IMR-90 (cell line): Measurements from ENCODE around the gene UBE2O. TPM values are rescaled to one million over a fixed set of nuclear protein-coding genes. Genes with fewer than 3 reads are reported as not detected.
A peak's percentile ranks its signal among the peaks of the same experiment; 100 is the strongest.

Source experiments
- ATAC-seq: fragments of 200-7000 bp; cut with Tn5 transposase; 2 replicates; pipeline ENCODE4 v1.9.1; 2020; ENCODE audit warnings: low read depth, mild to moderate bottlenecking, moderate library complexity
- BruUV-seq: library from RNA; stranded (reverse); fragments of 400-500 nt; replicated peaks from 2 replicates; lab custom pipeline; 2021; lab: Mats Ljungman, UMichigan
- CTCF ChIA-PET: fragments of 300-600 bp; formaldehyde crosslinking; extraction: SDS; loops from one replicate; lab custom pipeline; 2021; ENCODE audit warnings: antibody characterized with exemption; lab: Yijun Ruan, JAX
- POLR2A ChIA-PET: fragments of 300-600 bp; sonication (Branson Sonifier 250); formaldehyde crosslinking; loops from one replicate; lab custom pipeline; 2022; ENCODE audit warnings: antibody characterized with exemption; ENCODE audit not compliant: unreplicated experiment; lab: Charles Lee
- DNase-seq: peaks from one replicate; pipeline ENCODE4 v3.0.0; 2013
- H2AFZ ChIP-seq: replicated peaks from 2 replicates; pipeline ENCODE3; 2013; ENCODE audit warnings: low read length, mild to moderate bottlenecking; ENCODE audit not compliant: poor library complexity
- H2AK5ac ChIP-seq: 2 replicates; pipeline ENCODE4 v1.6.1; 2013; ENCODE audit warnings: low read depth, low read length, inconsistent platforms
- H2AK9ac ChIP-seq: replicated peaks from 2 replicates; pipeline ENCODE3; 2013; ENCODE audit warnings: mild to moderate bottlenecking, low read depth, low read length, moderate library complexity; ENCODE audit not compliant: poor library complexity
- H2BK120ac ChIP-seq: 2 replicates; pipeline ENCODE4 v1.6.1; 2013; ENCODE audit warnings: low read depth, low read length, inconsistent platforms
- H2BK15ac ChIP-seq: 3 replicates; pipeline ENCODE4 v1.6.1; 2013; ENCODE audit warnings: low read depth, low read length, inconsistent platforms
- H2BK20ac ChIP-seq: 2 replicates; pipeline ENCODE4 v1.6.1; 2013; ENCODE audit warnings: low read depth, mild to moderate bottlenecking, inconsistent platforms, low read length, moderate library complexity
- H2BK5ac ChIP-seq: 2 replicates; pipeline ENCODE4 v1.6.1; 2013; ENCODE audit warnings: mild to moderate bottlenecking, low read depth, low read length, inconsistent platforms; ENCODE audit not compliant: poor library complexity, severe bottlenecking
- H3K14ac ChIP-seq: replicated peaks from 2 replicates; pipeline ENCODE4 v1.6.1; 2013; ENCODE audit warnings: low read depth, low read length, inconsistent platforms
- H3K18ac ChIP-seq: 2 replicates; pipeline ENCODE4 v1.6.1; 2013; ENCODE audit warnings: low read depth, low read length, control low read depth
- H3K23ac ChIP-seq: 2 replicates; pipeline ENCODE4 v1.6.1; 2013; ENCODE audit warnings: low read depth, low read length, inconsistent platforms
- H3K27ac ChIP-seq: 2 replicates; pipeline ENCODE4 v1.5.1; 2013; ENCODE audit warnings: mild to moderate bottlenecking, control low read depth, low read length; ENCODE audit not compliant: insufficient read depth
- H3K27me3 ChIP-seq: 2 replicates; pipeline ENCODE4 v1.6.1; 2013; ENCODE audit warnings: low read length; ENCODE audit not compliant: control insufficient read depth, insufficient read depth
- H3K36me3 ChIP-seq: 2 replicates; pipeline ENCODE4 v1.6.1; 2013; ENCODE audit warnings: low read length, mixed read lengths; ENCODE audit not compliant: control insufficient read depth, insufficient read depth
- H3K4ac ChIP-seq: 2 replicates; pipeline ENCODE4 v1.6.1; 2013; ENCODE audit warnings: low read depth, low read length, inconsistent platforms
- H3K4me1 ChIP-seq: 2 replicates; pipeline ENCODE4 v1.6.1; 2013; ENCODE audit warnings: low read length, mixed read lengths; ENCODE audit not compliant: control insufficient read depth, insufficient read depth
- H3K4me2 ChIP-seq: 2 replicates; pipeline ENCODE4 v1.6.1; 2013; ENCODE audit warnings: low read depth, mild to moderate bottlenecking, control low read depth, low read length, moderate library complexity
- H3K4me3 ChIP-seq: 2 replicates; pipeline ENCODE4 v1.5.1; 2013; ENCODE audit warnings: low read depth, mild to moderate bottlenecking, control low read depth, low read length, moderate library complexity; ENCODE audit not compliant: insufficient read depth
- H3K56ac ChIP-seq: 2 replicates; pipeline ENCODE4 v1.6.1; 2013; ENCODE audit warnings: low read length, inconsistent platforms; ENCODE audit not compliant: insufficient read depth; ENCODE audit errors: extremely low read depth
- H3K79me1 ChIP-seq, 2 experiments: 2 replicates each; pipeline ENCODE4 v1.6.1; 2013; ENCODE audit warnings: low read length in 2 of 2, inconsistent platforms in 1 of 2, low read depth in 1 of 2
- H3K9ac ChIP-seq: 2 replicates; pipeline ENCODE4 v1.6.1; 2013; ENCODE audit warnings: low read depth, low read length, control low read depth
- H3K9me1 ChIP-seq: 2 replicates; pipeline ENCODE4 v1.6.1; 2013; ENCODE audit warnings: low read length, inconsistent platforms; ENCODE audit not compliant: insufficient read depth
- H3K9me3 ChIP-seq: 2 replicates; pipeline ENCODE4 v1.6.1; 2013; ENCODE audit warnings: low read length; ENCODE audit not compliant: control insufficient read depth, insufficient read depth
- H4K20me1 ChIP-seq: 2 replicates; pipeline ENCODE4 v1.6.1; 2013; ENCODE audit warnings: low read length, inconsistent platforms; ENCODE audit not compliant: insufficient read depth
- H4K5ac ChIP-seq: 2 replicates; pipeline ENCODE4 v1.6.1; 2013; ENCODE audit warnings: mild to moderate bottlenecking, low read depth, low read length, control low read depth
- H4K8ac ChIP-seq, 2 experiments: 2 replicates each; pipeline ENCODE4 v1.6.1; 2013; ENCODE audit warnings: low read depth in 2 of 2, low read length in 2 of 2, control low read depth in 1 of 2, inconsistent platforms in 1 of 2
- H4K91ac ChIP-seq: 2 replicates; pipeline ENCODE4 v1.6.1; 2013; ENCODE audit warnings: low read depth, low read length, inconsistent platforms; ENCODE audit not compliant: insufficient read depth
- BHLHE40 ChIP-seq: fragments of 150-350 bp; IDR thresholded peaks from 2 replicates; pipeline ENCODE4 v1.6.1; 2016; ENCODE audit warnings: mild to moderate bottlenecking, low read depth, low read length
- MXI1 ChIP-seq: IDR thresholded peaks from 2 replicates; pipeline ENCODE4 v1.6.1; 2012; ENCODE audit warnings: low read depth, mild to moderate bottlenecking, low read length, moderate library complexity, borderline replicate concordance
- NFE2L2 ChIP-seq: fragments of 150-350 bp; IDR thresholded peaks from 2 replicates; pipeline ENCODE4 v1.6.1; 2016; ENCODE audit warnings: low read depth, mild to moderate bottlenecking, low read length
- POLR2A ChIP-seq: IDR thresholded peaks from 2 replicates; pipeline ENCODE4 v1.6.1; 2012; ENCODE audit warnings: mild to moderate bottlenecking, low read depth, low read length
- RAD21 ChIP-seq: IDR thresholded peaks from 2 replicates; pipeline ENCODE4 v1.6.1; 2012; ENCODE audit warnings: low read length, improper control_type of control experiment
- SMC3 ChIP-seq: fragments of 150-350 bp; IDR thresholded peaks from 2 replicates; pipeline ENCODE4 v1.6.1; 2016; ENCODE audit warnings: low read depth, mild to moderate bottlenecking, antibody characterized with exemption, low read length, moderate library complexity
- WGBS, 2 experiments: methylation state at CpG; one replicate each; pipeline versions ENCODE4 v1.1.5 to v1.1.7; 2013; ENCODE audit warnings: missing lambda C conversion rate in 2 of 2; ENCODE audit not compliant: insufficient read length in 1 of 2; ENCODE audit errors: extremely low coverage in 2 of 2; 5-methylcytosine and 5-hydroxymethylcytosine counted together
- dilution Hi-C: fragments of 300-500 bp; cut with HindIII; formaldehyde crosslinking; loops from one replicate; pipeline ENCODE4 v1.14.3; 2018; ENCODE audit warnings: low sequenced_read_pairs; ENCODE audit not compliant: unreplicated experiment
- in situ Hi-C: fragments of 300-500 bp; cut with MboI; formaldehyde crosslinking; loops from 3 replicates; pipeline ENCODE4 v1.14.3; 2019; ENCODE audit warnings: low sequenced_read_pairs, inconsistent platforms, mixed read lengths
- intact Hi-C: fragments of 100-400 bp; cut with micrococcal nuclease; formaldehyde crosslinking; loops from 2 replicates; pipeline ENCODE4 v1.10.0; 2022
- polyA plus RNA-seq, 3 experiments: library from polyadenylated mRNA; depleted of rRNA; stranded (reverse); fragments of >200 nt; gene quantifications; 2 replicates each; pipeline ENCODE4 v1.2.3, GENCODE V29; 2012; ENCODE audit warnings: low replicate concordance in 1 of 3
- total RNA-seq: library from RNA; depleted of rRNA; stranded (reverse); fragments of >200 nt; gene quantifications from 2 replicates; pipeline ENCODE4 v1.2.3, GENCODE V29; 2012

Gene UBE2O
- total and polyA plus RNA-seq, 2 of the 4 experiments (the other 2 are of a cell fraction), result 17.6 TPM

DNA sequence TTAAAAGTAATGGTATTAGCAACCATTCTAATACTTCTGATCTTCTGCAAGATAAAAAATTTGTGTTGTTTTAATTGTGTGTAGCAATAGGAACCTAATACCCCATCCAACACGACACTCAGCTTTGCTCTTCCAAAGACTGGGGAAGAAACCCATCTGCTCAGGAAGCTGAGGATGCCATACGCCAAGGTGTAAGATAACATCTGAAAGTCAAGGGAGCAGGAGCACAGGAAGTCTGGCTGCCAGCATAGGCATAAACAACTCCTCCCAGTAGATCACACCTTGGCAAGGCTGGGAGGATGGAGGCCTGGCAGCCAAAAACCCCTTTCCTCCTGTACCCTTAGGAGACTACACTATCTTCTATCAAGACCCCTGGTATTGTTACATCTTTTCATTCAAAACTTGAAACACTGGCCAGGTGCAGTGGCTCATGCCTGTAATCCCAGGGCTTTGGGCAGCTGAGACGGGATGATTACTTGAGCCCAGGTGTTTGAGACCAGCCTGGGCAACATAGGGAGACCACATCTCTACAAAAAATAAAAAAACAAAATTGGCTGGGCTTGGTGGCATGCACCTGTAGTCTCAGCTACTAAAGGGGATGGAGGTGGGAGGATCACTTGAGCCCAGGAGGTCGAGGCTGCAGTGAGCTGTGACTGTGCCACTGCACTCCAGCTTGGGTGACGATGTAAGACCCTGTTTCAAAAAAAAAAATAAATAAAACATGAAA, 74.2 kb downstream of the UBE2O start:
- intact Hi-C loops, result no loop called here
- Histone ChIP-seq H3K9ac (no peak overlapping the region), H3K27me3 (no peaks in the 10 kb centered on the region), H4K5ac (no peak overlapping the region), H3K4me1 (peaks cover 8% of the 10 kb centered on the region; the same call in 1 of the 2 replicates), H3K36me3 (no peaks in the 10 kb centered on the region), H2BK20ac (no peak overlapping the region), H2AFZ (no peak overlapping the region), H2BK15ac (no peak overlapping the region), H3K23ac (no peak overlapping the region; the same call in 1 of the 2 replicates), H3K14ac (no peak overlapping the region), H2AK9ac (no peak overlapping the region), H2AK5ac (0 out of 2 replicates have a peak overlapping the region, but pooled peaks have one; percentile 48), H3K79me1 (peaks cover 22 to 52% of the 10 kb centered on the region in 2 experiments), H2BK120ac (no peak overlapping the region), H4K8ac (no peak overlapping the region; a peak in 1 of 4 replicates), H3K9me1 (peaks cover 15% of the 10 kb centered on the region), H4K20me1 (no peaks in the 10 kb centered on the region; the same call in 1 of the 2 replicates), H3K18ac (no peak overlapping the region), H3K4me2 (no peak overlapping the region), H3K56ac (no peak overlapping the region), H4K91ac (no peak overlapping the region), H2BK5ac (no peak overlapping the region), H3K4ac (no peak overlapping the region), H3K9me3 (no peaks in the 10 kb centered on the region), H3K4me3 (no peak overlapping the region), H3K27ac (no peak overlapping the region)
- ChIA-PET POLR2A (no interaction called here), CTCF (no interaction called here)
- no peak for DNase-seq
- whole genome bisulfite sequencing, 2 experiments, result 100% methylated on average over 1 of the region's 5 CpGs; no CpG with 5 or more reads in 1 of the 2 experiments
- BruUV-seq, result no TSS peak
- dilution Hi-C loops, result no loop called here
- TF ChIP-seq BHLHE40 (no peak), SMC3 (no peak), POLR2A (0 out of 2 replicates have a peak, but pooled peaks have one; percentile 2), MXI1 (no peak), NFE2L2 (no peak), RAD21 (no peak)
- no peak for ATAC-seq
- in situ Hi-C loops, result no loop called here
